Adrenal gland (tissue), 5 donors: ENCODE results near the gene HEG1.
"Not testable (repeated sequence)": the region's sequence is repeated elsewhere in the genome, so short reads cannot be mapped to it uniquely, and the experiment has no call there.

Experiments used
- POLR2A ChIP-seq, 2 donors: fragments of 450-650 bp; IDR thresholded peaks; one replicate each; pipeline ENCODE4 v1.6.1; 2017; ENCODE audit warnings: antibody characterized with exemption in 2 of 2, mild to moderate bottlenecking in 2 of 2, moderate library complexity in 1 of 2
- TF ChIP-seq, protein P1 (sequence below), 6 experiments: fragments of 450-650 bp in 4 of 6; fragments of 200-600 bp in 2 of 6; sonication (generic) in 1 of 6; IDR thresholded peaks; 1 replicate in 5 of 6; 2 replicates in 1 of 6; pipeline versions ENCODE4 v1.5.1 to v1.8.0; 2016 to 2021; ENCODE audit warnings: antibody characterized with exemption in 6 of 6, mild to moderate bottlenecking in 2 of 6, moderate library complexity in 1 of 6
- donor health status: DM: no; HTN: no; CAD: no.

DNA sequence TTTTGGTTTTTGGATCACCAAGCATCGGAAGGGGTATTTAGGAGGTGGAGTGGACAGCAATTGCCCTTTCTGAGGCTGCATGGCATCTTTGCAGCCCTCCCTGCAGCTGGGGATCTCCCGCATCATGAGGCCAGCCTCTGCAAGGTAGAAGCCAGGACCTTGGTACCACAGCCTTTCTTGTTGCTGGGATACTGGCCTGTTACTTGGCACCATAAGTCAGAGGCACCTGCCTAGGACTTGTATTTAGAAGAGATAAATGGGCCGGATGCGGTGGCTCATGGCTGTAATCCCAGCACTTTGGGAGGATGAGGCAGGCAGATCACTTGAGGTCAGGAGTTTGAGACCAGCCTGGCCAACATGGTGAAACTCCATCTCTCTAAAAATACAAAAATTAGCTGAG lies 97.8 kb downstream of the HEG1 start:
- TF ChIP-seq POLR2A (IDR thresholded peaks at IDR 0.05): not testable (repeated sequence)
- TF ChIP-seq, protein P1, sequence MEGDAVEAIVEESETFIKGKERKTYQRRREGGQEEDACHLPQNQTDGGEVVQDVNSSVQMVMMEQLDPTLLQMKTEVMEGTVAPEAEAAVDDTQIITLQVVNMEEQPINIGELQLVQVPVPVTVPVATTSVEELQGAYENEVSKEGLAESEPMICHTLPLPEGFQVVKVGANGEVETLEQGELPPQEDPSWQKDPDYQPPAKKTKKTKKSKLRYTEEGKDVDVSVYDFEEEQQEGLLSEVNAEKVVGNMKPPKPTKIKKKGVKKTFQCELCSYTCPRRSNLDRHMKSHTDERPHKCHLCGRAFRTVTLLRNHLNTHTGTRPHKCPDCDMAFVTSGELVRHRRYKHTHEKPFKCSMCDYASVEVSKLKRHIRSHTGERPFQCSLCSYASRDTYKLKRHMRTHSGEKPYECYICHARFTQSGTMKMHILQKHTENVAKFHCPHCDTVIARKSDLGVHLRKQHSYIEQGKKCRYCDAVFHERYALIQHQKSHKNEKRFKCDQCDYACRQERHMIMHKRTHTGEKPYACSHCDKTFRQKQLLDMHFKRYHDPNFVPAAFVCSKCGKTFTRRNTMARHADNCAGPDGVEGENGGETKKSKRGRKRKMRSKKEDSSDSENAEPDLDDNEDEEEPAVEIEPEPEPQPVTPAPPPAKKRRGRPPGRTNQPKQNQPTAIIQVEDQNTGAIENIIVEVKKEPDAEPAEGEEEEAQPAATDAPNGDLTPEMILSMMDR (IDR thresholded peaks at IDR 0.05): not testable (repeated sequence)
